ENCODE data around the gene SDK1. TPM values are rescaled to one million over a fixed set of nuclear protein-coding genes. Genes with fewer than 3 reads are reported as not detected.

Gene SDK1
- total and polyA plus RNA-seq, 10 of the 15 experiments (the other 5 are each of a cell fraction or from before 2014, with no cell fraction given), result 0.14 to 0.33 TPM; not detected in 8

- TF ChIP-seq REST (IDR thresholded peaks at IDR 0.05; ENCODE audit: low read depth, low read length), result no peak
- TF ChIP-seq CBFB (IDR thresholded peaks at IDR 0.05; ENCODE audit: low read depth), result no peak
- TF ChIP-seq POLR2AphosphoS2 (IDR thresholded peaks at IDR 0.05; ENCODE audit: low read depth, low read length), result no peak
- TF ChIP-seq MTA2 (IDR thresholded peaks at IDR 0.05; ENCODE audit: low read depth), result no peak
- TF ChIP-seq E2F8 (IDR thresholded peaks at IDR 0.05; ENCODE audit: low read depth, partially characterized antibody), result no peak
- no peak for TF ChIP-seq ZSCAN29 (IDR thresholded peaks at IDR 0.05)
- no peak for TF ChIP-seq CHD4 (IDR thresholded peaks at IDR 0.05)
- no peak for TF ChIP-seq SMARCA5 (IDR thresholded peaks at IDR 0.05)
Observed at GRCh38 chr7:4149645-4150044, 848.6 kb downstream of the SDK1 start (continued).

Measured in GM12878 (cell line).